ENCODE measurements around the gene GATD1. TPM values are rescaled to one million over a fixed set of nuclear protein-coding genes. Genes with fewer than 3 reads are reported as not detected.

GATD1 gene
- total and polyA plus RNA-seq, 9 of the 15 experiments (the other 6 are each of a cell fraction or from before 2014, with no cell fraction given): 2.8 to 144 (median 36.9) TPM

DNA sequence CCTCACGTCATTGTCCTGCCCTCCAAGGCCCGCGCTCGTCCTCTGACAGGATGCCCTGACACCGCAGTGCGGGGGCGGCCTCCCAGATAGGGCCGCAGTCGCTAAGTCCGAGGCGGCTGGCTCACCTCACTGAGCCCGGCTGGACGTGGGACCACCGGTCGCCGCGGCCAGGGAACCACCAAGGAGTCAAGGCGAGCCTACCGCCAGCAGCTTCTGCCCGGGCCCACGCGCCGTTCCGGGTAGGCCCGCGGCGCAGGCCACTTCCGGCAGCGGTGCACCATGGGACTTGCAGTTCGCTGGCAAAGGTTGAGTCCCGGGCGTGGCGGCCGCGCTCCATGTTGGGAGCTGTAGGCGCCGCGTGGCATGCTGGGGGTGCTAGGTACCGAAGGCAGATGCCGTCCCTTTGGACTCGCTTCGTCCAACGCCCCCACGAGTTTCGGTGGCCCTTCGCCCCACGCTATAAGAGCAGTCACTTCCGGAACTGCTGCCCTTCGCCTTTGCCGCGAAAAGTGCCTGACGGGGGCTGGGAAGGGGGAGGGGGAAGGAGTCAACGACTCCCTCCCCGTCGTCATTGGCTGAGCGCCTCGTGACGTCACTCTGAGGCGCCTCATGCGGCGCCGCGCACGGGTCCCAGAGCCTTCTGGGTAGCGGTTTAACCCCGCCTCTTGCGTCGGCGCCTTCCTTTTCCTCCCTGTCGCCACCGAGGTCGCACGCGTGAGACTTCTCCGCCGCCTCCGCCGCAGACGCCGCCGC is 32.2 kb upstream of the GATD1 start, which contains the start of gene RPLP2 (continued):
- TF ChIP-seq, protein P1, sequence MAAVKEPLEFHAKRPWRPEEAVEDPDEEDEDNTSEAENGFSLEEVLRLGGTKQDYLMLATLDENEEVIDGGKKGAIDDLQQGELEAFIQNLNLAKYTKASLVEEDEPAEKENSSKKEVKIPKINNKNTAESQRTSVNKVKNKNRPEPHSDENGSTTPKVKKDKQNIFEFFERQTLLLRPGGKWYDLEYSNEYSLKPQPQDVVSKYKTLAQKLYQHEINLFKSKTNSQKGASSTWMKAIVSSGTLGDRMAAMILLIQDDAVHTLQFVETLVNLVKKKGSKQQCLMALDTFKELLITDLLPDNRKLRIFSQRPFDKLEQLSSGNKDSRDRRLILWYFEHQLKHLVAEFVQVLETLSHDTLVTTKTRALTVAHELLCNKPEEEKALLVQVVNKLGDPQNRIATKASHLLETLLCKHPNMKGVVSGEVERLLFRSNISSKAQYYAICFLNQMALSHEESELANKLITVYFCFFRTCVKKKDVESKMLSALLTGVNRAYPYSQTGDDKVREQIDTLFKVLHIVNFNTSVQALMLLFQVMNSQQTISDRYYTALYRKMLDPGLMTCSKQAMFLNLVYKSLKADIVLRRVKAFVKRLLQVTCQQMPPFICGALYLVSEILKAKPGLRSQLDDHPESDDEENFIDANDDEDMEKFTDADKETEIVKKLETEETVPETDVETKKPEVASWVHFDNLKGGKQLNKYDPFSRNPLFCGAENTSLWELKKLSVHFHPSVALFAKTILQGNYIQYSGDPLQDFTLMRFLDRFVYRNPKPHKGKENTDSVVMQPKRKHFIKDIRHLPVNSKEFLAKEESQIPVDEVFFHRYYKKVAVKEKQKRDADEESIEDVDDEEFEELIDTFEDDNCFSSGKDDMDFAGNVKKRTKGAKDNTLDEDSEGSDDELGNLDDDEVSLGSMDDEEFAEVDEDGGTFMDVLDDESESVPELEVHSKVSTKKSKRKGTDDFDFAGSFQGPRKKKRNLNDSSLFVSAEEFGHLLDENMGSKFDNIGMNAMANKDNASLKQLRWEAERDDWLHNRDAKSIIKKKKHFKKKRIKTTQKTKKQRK (IDR thresholded peaks at IDR 0.05; ENCODE audit: borderline replicate concordance, low read depth, low read length): no peak
- TF ChIP-seq BACH1 (tag; IDR thresholded peaks at IDR 0.05) (no peak), ZNF140 (CRISPR knock-in tag; IDR thresholded peaks at IDR 0.05) (no peak), ZBTB8A (IDR thresholded peaks at IDR 0.05; ENCODE audit: partially characterized antibody) (no peak), ZBTB17 (CRISPR knock-in tag; IDR thresholded peaks at IDR 0.05) (no peak), GATAD2A (IDR thresholded peaks at IDR 0.05) (no peak), NRF1 (conservative IDR thresholded peaks at IDR 0.05 in 1 of 2, IDR thresholded peaks at IDR 0.05 in 1 of 2) (peak; percentile 79 to 85), POLR2A (conservative IDR thresholded peaks at IDR 0.05) (peak; percentile 93), FOXA3 (CRISPR knock-in tag; conservative IDR thresholded peaks at IDR 0.05 in 1 of 2, IDR thresholded peaks at IDR 0.05 in 1 of 2) (peak in 1 of 2 experiments; percentile 82; a peak in 1 of 4 replicates), L3MBTL2 (IDR thresholded peaks at IDR 0.05) (peak; percentile 80), ZNF583 (CRISPR knock-in tag; IDR thresholded peaks at IDR 0.05) (0 out of 2 replicates have a peak, but pooled peaks have one; percentile 66), KDM4B (IDR thresholded peaks at IDR 0.05; ENCODE audit: borderline replicate concordance in 2 of 2, low read depth in 1 of 2) (no peak; a peak in 1 of 4 replicates), BRD9 (IDR thresholded peaks at IDR 0.05; ENCODE audit: low read depth, partially characterized antibody) (no peak), RUNX1 (IDR thresholded peaks at IDR 0.05; ENCODE audit: low read depth) (no peak), SNRNP70 (optimal IDR thresholded peaks at IDR 0.05; ENCODE audit: low read depth, low read length) (no peak)
- TF ChIP-seq, protein P2, sequence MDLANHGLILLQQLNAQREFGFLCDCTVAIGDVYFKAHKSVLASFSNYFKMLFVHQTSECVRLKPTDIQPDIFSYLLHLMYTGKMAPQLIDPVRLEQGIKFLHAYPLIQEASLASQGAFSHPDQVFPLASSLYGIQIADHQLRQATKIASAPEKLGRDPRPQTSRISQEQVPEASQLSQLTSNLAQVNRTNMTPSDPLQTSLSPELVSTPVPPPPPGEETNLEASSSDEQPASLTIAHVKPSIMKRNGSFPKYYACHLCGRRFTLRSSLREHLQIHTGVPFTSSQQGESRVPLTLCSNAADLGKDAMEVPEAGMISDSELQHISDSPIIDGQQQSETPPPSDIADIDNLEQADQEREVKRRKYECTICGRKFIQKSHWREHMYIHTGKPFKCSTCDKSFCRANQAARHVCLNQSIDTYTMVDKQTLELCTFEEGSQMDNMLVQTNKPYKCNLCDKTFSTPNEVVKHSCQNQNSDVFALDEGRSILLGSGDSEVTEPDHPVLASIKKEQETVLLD (IDR thresholded peaks at IDR 0.05): no peak
- TF ChIP-seq, protein P3, sequence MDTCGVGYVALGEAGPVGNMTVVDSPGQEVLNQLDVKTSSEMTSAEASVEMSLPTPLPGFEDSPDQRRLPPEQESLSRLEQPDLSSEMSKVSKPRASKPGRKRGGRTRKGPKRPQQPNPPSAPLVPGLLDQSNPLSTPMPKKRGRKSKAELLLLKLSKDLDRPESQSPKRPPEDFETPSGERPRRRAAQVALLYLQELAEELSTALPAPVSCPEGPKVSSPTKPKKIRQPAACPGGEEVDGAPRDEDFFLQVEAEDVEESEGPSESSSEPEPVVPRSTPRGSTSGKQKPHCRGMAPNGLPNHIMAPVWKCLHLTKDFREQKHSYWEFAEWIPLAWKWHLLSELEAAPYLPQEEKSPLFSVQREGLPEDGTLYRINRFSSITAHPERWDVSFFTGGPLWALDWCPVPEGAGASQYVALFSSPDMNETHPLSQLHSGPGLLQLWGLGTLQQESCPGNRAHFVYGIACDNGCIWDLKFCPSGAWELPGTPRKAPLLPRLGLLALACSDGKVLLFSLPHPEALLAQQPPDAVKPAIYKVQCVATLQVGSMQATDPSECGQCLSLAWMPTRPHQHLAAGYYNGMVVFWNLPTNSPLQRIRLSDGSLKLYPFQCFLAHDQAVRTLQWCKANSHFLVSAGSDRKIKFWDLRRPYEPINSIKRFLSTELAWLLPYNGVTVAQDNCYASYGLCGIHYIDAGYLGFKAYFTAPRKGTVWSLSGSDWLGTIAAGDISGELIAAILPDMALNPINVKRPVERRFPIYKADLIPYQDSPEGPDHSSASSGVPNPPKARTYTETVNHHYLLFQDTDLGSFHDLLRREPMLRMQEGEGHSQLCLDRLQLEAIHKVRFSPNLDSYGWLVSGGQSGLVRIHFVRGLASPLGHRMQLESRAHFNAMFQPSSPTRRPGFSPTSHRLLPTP (IDR thresholded peaks at IDR 0.05; ENCODE audit: borderline replicate concordance, extremely low read depth, insufficient read length): no peak
- TF ChIP-seq, protein P4, sequence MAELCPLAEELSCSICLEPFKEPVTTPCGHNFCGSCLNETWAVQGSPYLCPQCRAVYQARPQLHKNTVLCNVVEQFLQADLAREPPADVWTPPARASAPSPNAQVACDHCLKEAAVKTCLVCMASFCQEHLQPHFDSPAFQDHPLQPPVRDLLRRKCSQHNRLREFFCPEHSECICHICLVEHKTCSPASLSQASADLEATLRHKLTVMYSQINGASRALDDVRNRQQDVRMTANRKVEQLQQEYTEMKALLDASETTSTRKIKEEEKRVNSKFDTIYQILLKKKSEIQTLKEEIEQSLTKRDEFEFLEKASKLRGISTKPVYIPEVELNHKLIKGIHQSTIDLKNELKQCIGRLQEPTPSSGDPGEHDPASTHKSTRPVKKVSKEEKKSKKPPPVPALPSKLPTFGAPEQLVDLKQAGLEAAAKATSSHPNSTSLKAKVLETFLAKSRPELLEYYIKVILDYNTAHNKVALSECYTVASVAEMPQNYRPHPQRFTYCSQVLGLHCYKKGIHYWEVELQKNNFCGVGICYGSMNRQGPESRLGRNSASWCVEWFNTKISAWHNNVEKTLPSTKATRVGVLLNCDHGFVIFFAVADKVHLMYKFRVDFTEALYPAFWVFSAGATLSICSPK (IDR thresholded peaks at IDR 0.05; ENCODE audit: borderline replicate concordance): no peak

Data from K562 (cell line).